GM06990 (cell line): ENCODE results near the gene FAM219A.
"Not testable (repeated sequence)": the region's sequence is repeated elsewhere in the genome, so short reads cannot be mapped to it uniquely, and the experiment has no call there.

Experiments
- DNase-seq: peaks from one replicate; pipeline ENCODE4 v3.0.0-alpha.2; 2011; ENCODE audit not compliant: insufficient read length; ENCODE audit errors: extremely low read depth
- H3K27me3 ChIP-seq: replicated peaks from 2 replicates; pipeline ENCODE4 v1.6.0; 2011; ENCODE audit warnings: low read length; ENCODE audit not compliant: control insufficient read depth, insufficient read depth
- H3K36me3 ChIP-seq: 2 replicates; pipeline ENCODE4 v1.5.1; 2011; ENCODE audit warnings: low read length; ENCODE audit not compliant: control insufficient read depth, insufficient read depth
- H3K4me3 ChIP-seq: replicated peaks from 2 replicates; pipeline ENCODE4 v1.5.1; 2011; ENCODE audit warnings: low read depth, mild to moderate bottlenecking, control low read depth, low read length
- CTCF ChIP-seq: IDR thresholded peaks from 2 replicates; pipeline ENCODE4 v1.5.1; 2011; ENCODE audit warnings: low read length, control low read depth, mild to moderate bottlenecking, inconsistent platforms; ENCODE audit not compliant: insufficient read depth, poor library complexity, severe bottlenecking

FAM219A gene

GRCh38 chr9:34440017-34440416 is 18.4 kb downstream of the FAM219A start:
- no peak for DNase-seq
- Histone ChIP-seq H3K36me3 (no peaks in the 10 kb centered on the region), H3K27me3 (0 out of 2 replicates have a peak, but pooled peaks cover 1% of the 10 kb centered on the region), H3K4me3 (no peak overlapping the region)
- TF ChIP-seq CTCF, result no peak

- H3K36me3 ChIP-seq, DNase-seq, H3K27me3 ChIP-seq, H3K4me3 ChIP-seq: not testable (repeated sequence)
Measured at GRCh38 chr9:34438465-34438864, 19.9 kb downstream of the FAM219A start.

- H3K4me3 ChIP-seq, H3K27me3 ChIP-seq, H3K36me3 ChIP-seq, DNase-seq: not testable (repeated sequence)
Measured at GRCh38 chr9:34437926-34438307, 20.5 kb downstream of the FAM219A start.

- Histone ChIP-seq H3K4me3 (no peak overlapping the region), H3K27me3 (no peaks in the 10 kb centered on the region), H3K36me3 (no peaks in the 10 kb centered on the region)
- TF ChIP-seq CTCF, result peak; percentile 70
- DNase-seq, result peak; percentile 22
Measured at GRCh38 chr9:34437006-34437925, 21.1 kb downstream of the FAM219A start.

- TF ChIP-seq CTCF, result no peak
- no peak overlapping the region for H3K4me3 ChIP-seq
- DNase-seq, result no peak
- no peaks in the 10 kb centered on the region for H3K27me3 ChIP-seq
- H3K36me3 ChIP-seq, result no peaks in the 10 kb centered on the region
Measured at GRCh38 chr9:34431667-34432066, 26.7 kb downstream of the FAM219A start.

GRCh38 chr9:34430843-34431437 is 27.4 kb downstream of the FAM219A start:
- H3K36me3 ChIP-seq, result no peaks in the 10 kb centered on the region
- no peak for TF ChIP-seq CTCF
- H3K27me3 ChIP-seq, result no peaks in the 10 kb centered on the region
- DNase-seq, result peak; percentile 5
- H3K4me3 ChIP-seq, result no peak overlapping the region
